Testis (tissue), 3 donors: ENCODE results near the gene FAM216A. TPM values are rescaled to one million over a fixed set of nuclear protein-coding genes. Genes with fewer than 3 reads are reported as not detected.

Source experiments
- DNase-seq: peaks from one replicate; pipeline ENCODE4 v3.0.0-alpha.2; 2019
- H3K27ac ChIP-seq, 2 donors: fragments of 200-600 bp; sonication (generic); one replicate each; pipeline ENCODE4 v1.5.1; 2019
- H3K27me3 ChIP-seq: fragments of 200-600 bp; sonication (generic); one replicate; pipeline ENCODE4 v1.5.1; 2019
- H3K36me3 ChIP-seq: fragments of 200-600 bp; sonication (generic); one replicate; pipeline ENCODE4 v1.5.1; 2017; ENCODE audit warnings: low read depth; ENCODE audit errors: missing control alignments
- H3K4me1 ChIP-seq: fragments of 200-600 bp; sonication (generic); one replicate; pipeline ENCODE4 v1.5.1; 2019
- H3K4me3 ChIP-seq, 2 donors: fragments of 200-600 bp; sonication (generic); one replicate each; pipeline ENCODE4 v1.5.1; 2017 to 2019
- H3K9me3 ChIP-seq: fragments of 200-600 bp; sonication (generic); one replicate; pipeline ENCODE4 v1.5.1; 2017
- POLR2A ChIP-seq: fragments of 450-650 bp; IDR thresholded peaks from one replicate; pipeline ENCODE4 v1.6.1; 2017; ENCODE audit warnings: antibody characterized with exemption, mild to moderate bottlenecking, moderate library complexity
- WGBS, 2 donors: methylation state at CpG; one replicate each; pipeline ENCODE4 v1.1.5; 2018; 5-methylcytosine and 5-hydroxymethylcytosine counted together
- intact Hi-C: fragments of 100-400 bp; cut with DNase I; formaldehyde crosslinking; loops from one replicate; pipeline ENCODE4 v1.15.1; 2023; ENCODE audit warnings: low total_unique reads
- polyA plus RNA-seq: library from polyadenylated mRNA; stranded (reverse); fragments of 350-450 nt; fragmentation: Illumina TruSeq; extraction: RNeasy Lipid Tissue Mini Kit (QIAGEN cat#74804); gene quantifications from one replicate; pipeline ENCODE4 v1.2.3, GENCODE V29; 2014; ENCODE audit warnings: low read depth, low replicate concordance; ENCODE audit not compliant: insufficient read depth
- total RNA-seq, 2 donors: library from RNA; depleted of rRNA; stranded (reverse); fragments of >200 nt; gene quantifications; one replicate each; pipeline ENCODE4 v1.2.3, GENCODE V29; 2016
- TF ChIP-seq, protein P1 (sequence below), 3 experiments: fragments of 450-650 bp in 2 of 3; fragments of 200-600 bp in 1 of 3; sonication (generic) in 1 of 3; IDR thresholded peaks; one replicate each; pipeline ENCODE4 v1.5.1; 2016 to 2019; ENCODE audit warnings: antibody characterized with exemption in 3 of 3, mild to moderate bottlenecking in 2 of 3, moderate library complexity in 1 of 3

Gene FAM216A
- total and polyA plus RNA-seq, 3 donors from 2014 or later: 39.7 to 110 (median 45.6) TPM

DNA sequence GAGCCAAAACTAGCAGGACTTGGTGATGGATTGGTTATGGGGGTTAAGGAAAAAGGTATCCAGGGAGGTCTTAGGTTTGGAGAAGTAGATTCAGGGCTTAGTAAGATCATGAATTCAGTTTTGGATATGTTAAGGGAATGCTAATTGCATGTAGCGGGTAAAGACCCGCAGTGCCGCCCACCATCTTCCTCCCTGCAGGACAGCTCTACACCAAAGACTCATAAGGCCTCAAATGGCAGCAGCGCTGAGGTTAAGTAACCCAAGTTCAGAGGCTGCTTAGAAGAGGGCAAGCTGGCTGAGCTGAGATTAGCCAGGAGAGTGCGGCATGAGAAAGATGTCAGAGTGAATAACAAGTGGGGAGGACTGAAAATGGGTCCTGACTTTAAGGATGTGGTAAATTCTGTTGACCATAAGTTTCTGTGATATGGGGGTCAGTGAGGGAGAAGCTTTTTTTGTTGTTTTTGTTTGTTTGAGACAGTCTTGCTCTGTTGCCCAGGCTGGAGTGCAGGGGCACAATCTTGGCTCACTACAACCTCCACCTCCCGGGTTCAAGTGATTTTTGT lies 59.7 kb downstream of the FAM216A start:
- DNase-seq: no peak
- H3K4me3 ChIP-seq: no peak overlapping the region
- peaks cover 6% of the 10 kb centered on the region for H3K4me1 ChIP-seq
- no peaks in the 10 kb centered on the region for H3K36me3 ChIP-seq
- TF ChIP-seq, protein P1, sequence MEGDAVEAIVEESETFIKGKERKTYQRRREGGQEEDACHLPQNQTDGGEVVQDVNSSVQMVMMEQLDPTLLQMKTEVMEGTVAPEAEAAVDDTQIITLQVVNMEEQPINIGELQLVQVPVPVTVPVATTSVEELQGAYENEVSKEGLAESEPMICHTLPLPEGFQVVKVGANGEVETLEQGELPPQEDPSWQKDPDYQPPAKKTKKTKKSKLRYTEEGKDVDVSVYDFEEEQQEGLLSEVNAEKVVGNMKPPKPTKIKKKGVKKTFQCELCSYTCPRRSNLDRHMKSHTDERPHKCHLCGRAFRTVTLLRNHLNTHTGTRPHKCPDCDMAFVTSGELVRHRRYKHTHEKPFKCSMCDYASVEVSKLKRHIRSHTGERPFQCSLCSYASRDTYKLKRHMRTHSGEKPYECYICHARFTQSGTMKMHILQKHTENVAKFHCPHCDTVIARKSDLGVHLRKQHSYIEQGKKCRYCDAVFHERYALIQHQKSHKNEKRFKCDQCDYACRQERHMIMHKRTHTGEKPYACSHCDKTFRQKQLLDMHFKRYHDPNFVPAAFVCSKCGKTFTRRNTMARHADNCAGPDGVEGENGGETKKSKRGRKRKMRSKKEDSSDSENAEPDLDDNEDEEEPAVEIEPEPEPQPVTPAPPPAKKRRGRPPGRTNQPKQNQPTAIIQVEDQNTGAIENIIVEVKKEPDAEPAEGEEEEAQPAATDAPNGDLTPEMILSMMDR (IDR thresholded peaks at IDR 0.05): no peak
- TF ChIP-seq POLR2A: no peak
- 91 to 93% methylated on average over 6 of the region's 6 CpGs for WGBS, 2 donors
- H3K27ac ChIP-seq: no peak overlapping the region
- no peaks in the 10 kb centered on the region for H3K9me3 ChIP-seq
- H3K27me3 ChIP-seq: no peaks in the 10 kb centered on the region
- intact Hi-C loops: no loop called here

DNA sequence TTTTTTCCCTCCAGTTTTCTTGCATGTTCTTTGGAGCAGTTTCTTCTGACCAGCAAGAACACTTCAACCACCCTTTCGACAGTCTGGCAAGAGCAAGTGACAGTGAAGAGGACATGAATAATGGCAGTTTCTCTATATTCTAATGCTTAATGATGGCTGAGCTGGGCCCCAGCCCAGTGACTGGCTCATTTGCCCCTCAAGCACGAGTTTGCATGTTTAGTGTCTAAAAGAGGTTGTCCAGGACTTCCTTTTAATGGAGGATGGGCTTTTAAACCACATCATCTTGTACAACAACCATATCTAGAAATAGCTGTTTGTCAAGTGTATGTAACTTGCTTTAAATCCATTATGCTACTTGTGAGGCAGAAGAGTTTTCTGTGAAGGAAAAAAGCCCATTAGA lies 61.9 kb downstream of the FAM216A start:
- Histone ChIP-seq H3K27ac (no peak overlapping the region), H3K4me1 (peaks cover 6% of the 10 kb centered on the region), H3K9me3 (no peaks in the 10 kb centered on the region), H3K4me3 (no peak overlapping the region), H3K27me3 (no peaks in the 10 kb centered on the region), H3K36me3 (no peaks in the 10 kb centered on the region)
- TF ChIP-seq POLR2A: no peak
- TF ChIP-seq, protein P1 (IDR thresholded peaks at IDR 0.05): no peak
- intact Hi-C loops: no loop called here
- DNase-seq: no peak
- WGBS, 2 donors: 79 to 94% methylated on average over 2 of the region's 2 CpGs

DNA sequence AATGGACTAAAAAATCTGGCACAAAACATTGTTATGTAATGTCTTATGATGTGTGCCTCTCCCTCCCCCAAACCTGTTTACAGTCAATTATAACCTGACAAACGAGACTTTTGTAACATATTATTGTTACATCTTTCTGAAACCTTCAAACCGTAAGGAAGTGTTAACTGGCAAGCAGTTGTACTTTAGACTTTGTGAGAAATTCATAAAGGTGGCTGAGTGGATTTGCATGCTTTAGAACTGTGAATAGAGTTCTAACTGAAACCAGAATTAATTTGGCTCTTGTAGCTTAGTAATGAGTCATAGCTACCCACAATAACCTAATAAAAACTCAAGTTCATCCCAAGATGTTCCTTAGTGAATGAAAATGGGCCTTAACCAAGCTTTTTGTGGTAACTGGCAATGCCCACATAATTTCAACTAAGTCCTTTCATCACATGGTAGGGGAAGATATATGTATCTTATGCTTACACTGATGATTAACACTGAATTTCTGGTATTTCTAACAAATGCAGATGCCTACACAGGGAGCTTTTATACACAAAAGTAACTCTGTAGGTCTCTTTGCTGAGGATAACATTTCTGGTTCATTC lies 63.2 kb downstream of the FAM216A start:
- peaks cover 6% of the 10 kb centered on the region for H3K4me1 ChIP-seq

DNA sequence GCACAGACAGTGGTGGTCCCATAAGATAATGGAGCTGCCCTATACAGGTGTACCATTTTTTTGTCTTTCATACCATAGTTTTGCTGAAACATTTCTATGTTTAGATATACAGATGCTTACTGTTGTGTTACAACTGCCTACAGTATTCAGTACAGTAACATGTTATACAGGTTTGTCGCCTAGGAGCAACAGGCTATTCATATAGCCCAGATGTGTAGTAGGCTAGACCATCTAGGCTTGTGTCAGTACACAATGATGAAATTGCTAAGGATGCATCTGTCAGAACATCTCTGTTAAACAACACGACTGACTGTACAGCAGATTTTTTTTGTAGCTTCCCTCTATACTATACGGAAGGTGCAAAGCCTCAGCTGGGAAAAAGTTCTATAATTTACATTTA lies 64.0 kb downstream of the FAM216A start:
- no peak for DNase-seq
- no peaks in the 10 kb centered on the region for H3K9me3 ChIP-seq
- H3K36me3 ChIP-seq: no peaks in the 10 kb centered on the region
- H3K4me3 ChIP-seq: no peak overlapping the region
- intact Hi-C loops: no loop called here
- no peak for TF ChIP-seq POLR2A
- TF ChIP-seq, protein P1 (IDR thresholded peaks at IDR 0.05): no peak
- peaks cover 6% of the 10 kb centered on the region for H3K4me1 ChIP-seq
- WGBS, 2 donors: 93% methylated on average over 3 of the region's 3 CpGs
- no peaks in the 10 kb centered on the region for H3K27me3 ChIP-seq
- H3K27ac ChIP-seq: no peak overlapping the region

More for the DNA sequence above, 63.2 kb downstream of the FAM216A start:
- peak overlapping the region in 1 of 2 donors; percentile 11 for H3K27ac ChIP-seq
- TF ChIP-seq POLR2A: no peak
- TF ChIP-seq, protein P1 (IDR thresholded peaks at IDR 0.05): no peak
- intact Hi-C loops: no loop called here
- 7 to 15% methylated on average over 2 of the region's 2 CpGs for WGBS, 2 donors
- H3K9me3 ChIP-seq: no peaks in the 10 kb centered on the region
- DNase-seq: no peak
- no peaks in the 10 kb centered on the region for H3K36me3 ChIP-seq
- H3K4me3 ChIP-seq: no peak overlapping the region
- no peaks in the 10 kb centered on the region for H3K27me3 ChIP-seq

DNA sequence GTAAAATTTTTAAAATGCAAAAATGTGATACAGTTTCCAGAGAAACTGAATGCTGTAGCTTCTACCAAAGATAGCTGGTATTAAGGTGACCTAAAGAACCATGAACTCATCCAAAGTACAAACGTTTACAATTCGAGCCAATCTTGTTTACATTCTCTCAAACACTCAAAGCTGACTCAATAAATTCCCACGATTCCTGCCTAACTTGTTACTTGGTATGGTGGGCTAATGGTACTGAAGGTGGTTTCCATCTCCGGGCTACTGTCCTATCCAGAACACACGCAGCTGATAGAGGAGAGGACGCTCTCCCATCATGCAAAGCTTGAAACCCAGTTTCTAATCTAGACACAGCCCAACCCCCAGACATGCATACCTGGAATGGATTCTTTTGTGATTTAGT lies 65.0 kb downstream of the FAM216A start:
- no peaks in the 10 kb centered on the region for H3K27me3 ChIP-seq
- peaks cover 6% of the 10 kb centered on the region for H3K4me1 ChIP-seq
- intact Hi-C loops: no loop called here
- no peak overlapping the region for H3K27ac ChIP-seq
- H3K36me3 ChIP-seq: no peaks in the 10 kb centered on the region
- H3K4me3 ChIP-seq: no peak overlapping the region
- no peaks in the 10 kb centered on the region for H3K9me3 ChIP-seq
- WGBS, 2 donors: 66 to 67% methylated on average over 6 of the region's 6 CpGs
- no peak for DNase-seq
- TF ChIP-seq, protein P1 (IDR thresholded peaks at IDR 0.05): no peak
- no peak for TF ChIP-seq POLR2A
